Smooth muscle cell (in vitro differentiated cells): Measurements from ENCODE around the gene CDK14. TPM values are rescaled to one million over a fixed set of nuclear protein-coding genes. Genes with fewer than 3 reads are reported as not detected.

Source experiments
- DNase-seq: peaks from one replicate; lab custom pipeline; 2025; ENCODE audit not compliant: unreplicated experiment; lab: John Stamatoyannopoulos, UW
- H2AFZ ChIP-seq: fragments of 200-600 bp; sonication (generic); 2 replicates; pipeline ENCODE4 v1.6.0; 2016; ENCODE audit warnings: antibody characterized with exemption, low read depth, mild to moderate bottlenecking
- H3F3A ChIP-seq: fragments of 200-600 bp; sonication (generic); 2 replicates; pipeline ENCODE4 v1.6.0; 2017; ENCODE audit warnings: antibody characterized with exemption, low read depth
- H3K27ac ChIP-seq: fragments of 200-600 bp; sonication (generic); 2 replicates; pipeline ENCODE4 v1.5.1; 2016; ENCODE audit warnings: low read depth, mild to moderate bottlenecking
- H3K27me3 ChIP-seq: fragments of 200-600 bp; sonication (generic); 2 replicates; pipeline ENCODE4 v1.6.1; 2016; ENCODE audit warnings: low read depth, mild to moderate bottlenecking
- H3K36me3 ChIP-seq: fragments of 200-600 bp; sonication (generic); 2 replicates; pipeline ENCODE4 v1.5.1; 2016; ENCODE audit warnings: low read depth
- H3K4me1 ChIP-seq: fragments of 200-600 bp; sonication (generic); 2 replicates; pipeline ENCODE4 v1.5.1; 2016; ENCODE audit warnings: low read depth
- H3K4me2 ChIP-seq: fragments of 200-600 bp; sonication (generic); 2 replicates; pipeline ENCODE4 v1.6.0; 2016; ENCODE audit warnings: mild to moderate bottlenecking
- H3K4me3 ChIP-seq: fragments of 200-600 bp; sonication (generic); 2 replicates; pipeline ENCODE4 v1.5.1; 2016; ENCODE audit warnings: mild to moderate bottlenecking
- H3K79me2 ChIP-seq: fragments of 200-600 bp; sonication (generic); 2 replicates; pipeline ENCODE4 v1.6.0; 2016; ENCODE audit warnings: low read depth, mild to moderate bottlenecking
- H3K9ac ChIP-seq: fragments of 200-600 bp; sonication (generic); 2 replicates; pipeline ENCODE4 v1.6.0; 2016; ENCODE audit warnings: low read depth
- H3K9me3 ChIP-seq: fragments of 200-600 bp; sonication (generic); replicated peaks from 2 replicates; pipeline ENCODE4 v1.5.1; 2016; ENCODE audit warnings: low read depth
- H4K20me1 ChIP-seq: fragments of 200-600 bp; sonication (generic); 2 replicates; pipeline ENCODE4 v1.6.0; 2016; ENCODE audit warnings: low read depth
- WGBS: methylation state at CpG from one replicate; pipeline ENCODE4 v1.1.7; 2016; ENCODE audit warnings: low lambda C conversion rate; 5-methylcytosine and 5-hydroxymethylcytosine counted together
- polyA plus RNA-seq: library from polyadenylated mRNA; unstranded; fragments of >200 nt; fragmentation: Nextera tagmentation; extraction: Ambion mirVana; gene quantifications from 2 replicates; pipeline ENCODE4 v1.2.1, GENCODE V29; 2016
- total RNA-seq: library from RNA; depleted of rRNA; stranded (reverse); fragments of >200 nt; gene quantifications from 2 replicates; pipeline ENCODE4 v1.2.3, GENCODE V29; 2014
- TF ChIP-seq, protein P1 (sequence below): fragments of 200-600 bp; sonication (generic); IDR thresholded peaks from 2 replicates; pipeline ENCODE4 v1.5.1; 2017; ENCODE audit warnings: borderline replicate concordance, mild to moderate bottlenecking, antibody characterized with exemption; ENCODE audit not compliant: insufficient read depth, poor library complexity, severe bottlenecking

Gene CDK14
- total and polyA plus RNA-seq, 2 experiments from 2014 or later = 4.1 to 5.3 TPM

DNA sequence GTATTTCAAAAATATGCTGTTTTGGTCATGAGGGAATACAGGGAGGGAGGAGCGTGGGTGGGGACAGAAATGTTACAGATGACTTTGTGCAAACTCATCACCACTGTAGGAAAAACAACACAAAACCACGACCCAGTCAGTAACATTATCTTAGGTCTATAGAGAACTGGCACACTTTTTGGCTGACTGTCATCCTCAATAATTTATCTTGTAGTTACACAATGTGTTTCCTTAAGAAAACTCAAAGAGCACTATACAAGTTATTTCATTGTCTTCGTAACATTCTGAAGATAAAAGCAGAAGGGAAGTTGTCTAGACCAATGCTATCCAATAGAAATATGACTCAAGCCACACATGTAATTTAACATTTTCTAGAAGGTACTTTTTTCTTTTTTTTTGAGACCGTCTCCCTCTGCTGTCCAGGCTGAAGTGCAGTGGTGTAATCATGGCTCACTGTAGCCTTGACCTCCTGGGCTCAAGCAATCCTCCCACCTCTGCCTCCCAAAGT lies 16.9 kb upstream of the CDK14 start:
- Histone ChIP-seq H2AFZ (no peak overlapping the region), H3K36me3 (no peaks in the 10 kb centered on the region), H3K9ac (peak overlapping the region; percentile 31), H3K27me3 (no peaks in the 10 kb centered on the region), H3K4me2 (peak overlapping the region; percentile 5), H3K79me2 (no peaks in the 10 kb centered on the region), H3K4me1 (peaks cover 3% of the 10 kb centered on the region), H4K20me1 (no peaks in the 10 kb centered on the region), H3F3A (no peaks in the 10 kb centered on the region), H3K27ac (peak overlapping the region; percentile 79), H3K4me3 (no peak overlapping the region), H3K9me3 (no peaks in the 10 kb centered on the region)
- 28% methylated on average over 4 of the region's 4 CpGs for WGBS
- DNase-seq = no peak
- TF ChIP-seq, protein P1, sequence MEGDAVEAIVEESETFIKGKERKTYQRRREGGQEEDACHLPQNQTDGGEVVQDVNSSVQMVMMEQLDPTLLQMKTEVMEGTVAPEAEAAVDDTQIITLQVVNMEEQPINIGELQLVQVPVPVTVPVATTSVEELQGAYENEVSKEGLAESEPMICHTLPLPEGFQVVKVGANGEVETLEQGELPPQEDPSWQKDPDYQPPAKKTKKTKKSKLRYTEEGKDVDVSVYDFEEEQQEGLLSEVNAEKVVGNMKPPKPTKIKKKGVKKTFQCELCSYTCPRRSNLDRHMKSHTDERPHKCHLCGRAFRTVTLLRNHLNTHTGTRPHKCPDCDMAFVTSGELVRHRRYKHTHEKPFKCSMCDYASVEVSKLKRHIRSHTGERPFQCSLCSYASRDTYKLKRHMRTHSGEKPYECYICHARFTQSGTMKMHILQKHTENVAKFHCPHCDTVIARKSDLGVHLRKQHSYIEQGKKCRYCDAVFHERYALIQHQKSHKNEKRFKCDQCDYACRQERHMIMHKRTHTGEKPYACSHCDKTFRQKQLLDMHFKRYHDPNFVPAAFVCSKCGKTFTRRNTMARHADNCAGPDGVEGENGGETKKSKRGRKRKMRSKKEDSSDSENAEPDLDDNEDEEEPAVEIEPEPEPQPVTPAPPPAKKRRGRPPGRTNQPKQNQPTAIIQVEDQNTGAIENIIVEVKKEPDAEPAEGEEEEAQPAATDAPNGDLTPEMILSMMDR = no peak

DNA sequence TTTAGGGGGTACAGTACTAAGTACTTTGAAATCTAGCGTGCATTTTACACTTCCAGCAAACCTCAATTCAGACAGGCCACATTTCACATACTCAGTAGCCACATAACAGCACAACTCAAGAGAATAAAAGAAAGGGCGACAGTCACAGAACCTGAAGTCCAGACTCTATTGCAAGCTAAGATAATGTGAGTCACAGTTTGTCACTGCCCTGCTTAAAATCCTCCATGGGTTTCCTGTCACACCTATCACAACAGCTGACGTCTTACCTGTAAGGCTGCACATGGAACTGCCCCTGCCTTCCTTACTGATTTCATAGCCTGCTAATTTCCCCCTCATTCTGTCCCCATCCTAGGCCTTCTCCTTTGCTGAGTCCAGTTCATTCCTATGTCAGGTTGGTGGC lies 16.1 kb upstream of the CDK14 start:
- DNase-seq = no peak
- TF ChIP-seq, protein P1 = no peak
- Histone ChIP-seq H3K9me3 (no peaks in the 10 kb centered on the region), H2AFZ (no peak overlapping the region), H3K36me3 (no peaks in the 10 kb centered on the region), H3F3A (no peaks in the 10 kb centered on the region), H4K20me1 (no peaks in the 10 kb centered on the region), H3K27ac (peak overlapping the region; percentile 79), H3K4me1 (no peaks in the 10 kb centered on the region), H3K79me2 (no peaks in the 10 kb centered on the region), H3K4me2 (no peak overlapping the region), H3K9ac (no peak overlapping the region), H3K4me3 (no peak overlapping the region), H3K27me3 (no peaks in the 10 kb centered on the region)
- 58% methylated on average over 3 of the region's 3 CpGs for WGBS

DNA sequence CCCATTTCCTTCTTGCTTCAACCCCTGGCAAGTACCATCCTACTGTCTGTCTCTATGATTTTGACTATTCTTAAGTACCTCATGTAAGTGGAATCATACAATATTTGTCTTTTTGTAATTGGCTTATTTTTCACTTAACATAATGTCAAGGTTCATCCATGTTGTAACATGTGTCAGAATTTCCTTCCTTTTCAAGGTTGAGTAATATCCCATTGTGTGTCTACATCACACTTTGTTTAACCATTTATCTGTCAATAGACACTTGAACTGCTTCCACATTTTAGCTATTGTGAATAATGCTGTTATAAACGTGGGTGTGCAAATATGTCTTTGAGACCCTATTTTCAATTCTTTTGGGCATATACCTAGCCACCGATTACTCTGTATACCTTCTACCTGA lies 14.0 kb upstream of the CDK14 start:
- Histone ChIP-seq H3K9ac (no peak overlapping the region), H2AFZ (no peak overlapping the region), H3K4me2 (no peak overlapping the region), H3K4me1 (no peaks in the 10 kb centered on the region), H3K27ac (no peak overlapping the region), H3K4me3 (no peak overlapping the region), H3K36me3 (no peaks in the 10 kb centered on the region), H3K79me2 (no peaks in the 10 kb centered on the region), H3K27me3 (no peaks in the 10 kb centered on the region), H3F3A (no peaks in the 10 kb centered on the region), H3K9me3 (no peaks in the 10 kb centered on the region), H4K20me1 (no peaks in the 10 kb centered on the region)
- DNase-seq = no peak
- WGBS = 91% methylated on average over 2 of the region's 2 CpGs
- TF ChIP-seq, protein P1 = no peak

DNA sequence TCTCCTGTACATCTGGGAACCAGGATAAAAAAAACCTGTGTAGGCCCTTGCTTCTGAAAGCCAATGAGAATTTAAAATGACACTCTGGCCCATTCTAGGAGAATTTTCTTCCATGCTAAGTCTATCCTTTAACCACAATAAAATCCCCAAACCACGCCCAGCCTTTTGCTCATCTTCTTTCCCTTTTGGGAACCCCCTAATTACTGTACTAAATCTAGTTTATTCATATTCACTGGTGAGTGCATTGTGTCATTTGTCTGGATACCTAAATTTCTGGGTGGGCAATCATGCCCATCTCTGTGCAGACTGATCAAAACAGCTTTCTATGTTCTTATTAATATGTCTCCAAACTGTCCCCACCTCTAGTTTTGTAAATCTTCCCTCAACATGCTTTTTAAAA lies 11.7 kb upstream of the CDK14 start:
- Histone ChIP-seq H3K27ac (no peak overlapping the region), H3K4me1 (no peaks in the 10 kb centered on the region), H3K4me2 (no peak overlapping the region), H3F3A (no peaks in the 10 kb centered on the region), H3K27me3 (no peaks in the 10 kb centered on the region), H4K20me1 (no peaks in the 10 kb centered on the region), H2AFZ (no peak overlapping the region), H3K36me3 (no peaks in the 10 kb centered on the region), H3K9me3 (no peaks in the 10 kb centered on the region), H3K4me3 (no peak overlapping the region), H3K9ac (no peak overlapping the region), H3K79me2 (no peaks in the 10 kb centered on the region)
- TF ChIP-seq, protein P1 = no peak
- DNase-seq = no peak
- 76% methylated on average over 1 of the region's 1 CpG for WGBS
